UCSD-AML1 (cell line): ENCODE data around the gene ARL8B.
"Not testable (repeated sequence)": the region's sequence is repeated elsewhere in the genome, so short reads cannot be mapped to it uniquely, and the experiment has no call there.

Experiments used
- DNase-seq: peaks from one replicate; lab custom pipeline; 2025; ENCODE audit not compliant: unreplicated experiment; lab: John Stamatoyannopoulos, UW

ARL8B gene

GRCh38 chr3:5110337-5110736 lies 11.8 kb upstream of the ARL8B start:
- DNase-seq: no peak

GRCh38 chr3:5112043-5112442 lies 10.0 kb upstream of the ARL8B start:
- DNase-seq: no peak

- DNase-seq: not testable (repeated sequence)
Observed at GRCh38 chr3:5113726-5114125, 8.4 kb upstream of the ARL8B start.

- DNase-seq: no peak
Observed at GRCh38 chr3:5115506-5116162, 6.5 kb upstream of the ARL8B start.

- DNase-seq: peak; percentile 11
Observed at GRCh38 chr3:5116538-5116937, 5.6 kb upstream of the ARL8B start.

- DNase-seq: no peak
Observed at GRCh38 chr3:5120446-5120845, 1.6 kb upstream of the ARL8B start.

GRCh38 chr3:5122741-5123706 lies 932 bp downstream of the ARL8B start:
- peak; percentile 56 for DNase-seq

GRCh38 chr3:5123937-5124336 lies 1.8 kb downstream of the ARL8B start:
- DNase-seq: no peak

GRCh38 chr3:5126586-5126985 lies 4.5 kb downstream of the ARL8B start:
- no peak for DNase-seq

- DNase-seq: no peak
Observed at GRCh38 chr3:5128849-5129248, 6.8 kb downstream of the ARL8B start.

GRCh38 chr3:5133239-5134018 lies 11.3 kb downstream of the ARL8B start:
- no peak for DNase-seq

- no peak for DNase-seq
Observed at GRCh38 chr3:5134019-5134391, 11.9 kb downstream of the ARL8B start.

- DNase-seq: no peak
Observed at GRCh38 chr3:5134499-5134898, 12.4 kb downstream of the ARL8B start.

- no peak for DNase-seq
Observed at GRCh38 chr3:5136211-5136918, 14.3 kb downstream of the ARL8B start.

GRCh38 chr3:5136919-5137429 lies 14.9 kb downstream of the ARL8B start:
- DNase-seq: no peak

- no peak for DNase-seq
Observed at GRCh38 chr3:5138214-5138981, 16.3 kb downstream of the ARL8B start.

GRCh38 chr3:5140230-5140621 lies 18.1 kb downstream of the ARL8B start:
- no peak for DNase-seq

- DNase-seq: no peak
Observed at GRCh38 chr3:5140839-5141238, 18.7 kb downstream of the ARL8B start.

- DNase-seq: no peak
Observed at GRCh38 chr3:5141760-5142159, 19.7 kb downstream of the ARL8B start.

GRCh38 chr3:5143464-5143863 lies 21.4 kb downstream of the ARL8B start:
- no peak for DNase-seq
